DND-41 (cell line): ENCODE measurements around the gene DTNB.

ENCODE experiments used
- ATAC-seq: fragments of 200-7000 bp; cut with Tn5 transposase; 3 replicates; pipeline ENCODE4 v1.9.1; 2021; ENCODE audit warnings: low read depth; ENCODE audit not compliant: insufficient read depth
- DNase-seq: peaks from one replicate; pipeline ENCODE4 v3.0.0-alpha.2; 2020
- H2AFZ ChIP-seq: 2 replicates; pipeline ENCODE4 v1.6.0; 2012; ENCODE audit warnings: low read depth, low read length
- H3K27ac ChIP-seq: 2 replicates; pipeline ENCODE4 v1.5.1; 2012; ENCODE audit warnings: low read length, inconsistent platforms
- H3K27me3 ChIP-seq: fragments of 200-600 bp; sonication (generic); 2 replicates; pipeline ENCODE4 v1.6.0; 2012; ENCODE audit warnings: low read length, mild to moderate bottlenecking, inconsistent platforms; ENCODE audit not compliant: insufficient read depth, poor library complexity
- H3K36me3 ChIP-seq: 2 replicates; pipeline ENCODE4 v1.5.1; 2012; ENCODE audit warnings: low read length, inconsistent platforms; ENCODE audit not compliant: insufficient read depth
- H3K4me1 ChIP-seq: 2 replicates; pipeline ENCODE4 v1.5.1; 2012; ENCODE audit warnings: mild to moderate bottlenecking, low read length; ENCODE audit not compliant: insufficient read depth
- H3K4me2 ChIP-seq: 2 replicates; pipeline ENCODE4 v1.6.0; 2012; ENCODE audit warnings: mild to moderate bottlenecking, moderate library complexity, low read length, inconsistent platforms; ENCODE audit not compliant: insufficient read depth
- H3K4me3 ChIP-seq, 2 experiments: fragments of 200-600 bp in 1 of 2; shearing (Covaris generic) in 1 of 2; 2 replicates each; pipeline ENCODE4 v1.5.1; 2012 to 2016; ENCODE audit warnings: inconsistent platforms in 2 of 2, low read length in 2 of 2, mild to moderate bottlenecking in 2 of 2, low read depth in 1 of 2, moderate library complexity in 1 of 2
- H3K79me2 ChIP-seq: 2 replicates; pipeline ENCODE4 v1.6.0; 2012; ENCODE audit warnings: low read length, inconsistent platforms; ENCODE audit not compliant: insufficient read depth
- H3K9ac ChIP-seq: 2 replicates; pipeline ENCODE4 v1.6.0; 2012; ENCODE audit warnings: low read depth, mild to moderate bottlenecking, inconsistent platforms, low read length, moderate library complexity
- H3K9me3 ChIP-seq: 2 replicates; pipeline ENCODE4 v1.5.1; 2012; ENCODE audit warnings: low read length, moderate library complexity, mild to moderate bottlenecking, inconsistent platforms; ENCODE audit not compliant: insufficient read depth, severe bottlenecking
- H4K20me1 ChIP-seq: 2 replicates; pipeline ENCODE4 v1.6.0; 2012; ENCODE audit warnings: low read length; ENCODE audit not compliant: insufficient read depth
- CTCF ChIP-seq: IDR thresholded peaks from 2 replicates; pipeline ENCODE4 v1.5.1; 2012; ENCODE audit warnings: borderline replicate concordance, low read length, moderate library complexity, mild to moderate bottlenecking; ENCODE audit not compliant: poor library complexity, severe bottlenecking; ENCODE audit errors: extremely low read depth
- EZH2 ChIP-seq: IDR thresholded peaks from 3 replicates; pipeline ENCODE4 v1.6.1; 2012; ENCODE audit warnings: borderline replicate concordance, low read depth, mild to moderate bottlenecking, moderate library complexity, low read length, inconsistent platforms; ENCODE audit not compliant: severe bottlenecking

The DTNB gene

GRCh38 chr2:25349397-25349796 is 324.0 kb downstream of the DTNB start:
- DNase-seq = no peak
- H3K36me3 ChIP-seq = no peaks in the 10 kb centered on the region

GRCh38 chr2:25347846-25348245 is 325.5 kb downstream of the DTNB start:
- Histone ChIP-seq H3K4me1 (peaks cover 2% of the 10 kb centered on the region), H3K36me3 (no peaks in the 10 kb centered on the region), H4K20me1 (no peaks in the 10 kb centered on the region), H3K9me3 (no peaks in the 10 kb centered on the region), H3K27me3 (peaks cover 3% of the 10 kb centered on the region), H3K27ac (no peak overlapping the region), H3K4me2 (no peak overlapping the region), H3K4me3 (no peak overlapping the region), H3K79me2 (no peaks in the 10 kb centered on the region), H3K9ac (no peak overlapping the region), H2AFZ (no peak overlapping the region)
- ATAC-seq = no peak
- TF ChIP-seq CTCF = no peak
- no peak for TF ChIP-seq EZH2
- no peak for DNase-seq

More at GRCh38 chr2:25349397-25349796, 324.0 kb downstream of the DTNB start:
- no peak overlapping the region for H3K4me2 ChIP-seq
- no peak for ATAC-seq
- H3K27me3 ChIP-seq = peaks cover 3% of the 10 kb centered on the region
- no peaks in the 10 kb centered on the region for H3K4me1 ChIP-seq
- no peak overlapping the region for H3K9ac ChIP-seq
- TF ChIP-seq CTCF (no peak), EZH2 (no peak)
- no peaks in the 10 kb centered on the region for H4K20me1 ChIP-seq
- H3K4me3 ChIP-seq = no peak overlapping the region
- H3K27ac ChIP-seq = no peak overlapping the region
- no peaks in the 10 kb centered on the region for H3K9me3 ChIP-seq
- no peak overlapping the region for H2AFZ ChIP-seq
- no peaks in the 10 kb centered on the region for H3K79me2 ChIP-seq

GRCh38 chr2:25347205-25347815 is 326.1 kb downstream of the DTNB start:
- H3K9me3 ChIP-seq = no peaks in the 10 kb centered on the region
- no peak overlapping the region for H3K27ac ChIP-seq
- no peaks in the 10 kb centered on the region for H4K20me1 ChIP-seq
- H3K36me3 ChIP-seq = no peaks in the 10 kb centered on the region
- no peak for DNase-seq
- H3K79me2 ChIP-seq = no peaks in the 10 kb centered on the region
- peaks cover 7% of the 10 kb centered on the region for H3K4me1 ChIP-seq
- H3K4me2 ChIP-seq = no peak overlapping the region
- no peak overlapping the region for H3K9ac ChIP-seq
- H3K27me3 ChIP-seq = peaks cover 3% of the 10 kb centered on the region
- no peak for TF ChIP-seq EZH2
- no peak for TF ChIP-seq CTCF
- no peak for ATAC-seq
- H3K4me3 ChIP-seq = no peak overlapping the region
- H2AFZ ChIP-seq = no peak overlapping the region
